RCC 7860 (cell line): Measurements from ENCODE around the gene STC2.

Experiments used
- DNase-seq: peaks from one replicate; pipeline ENCODE4 v3.0.0-alpha.2; 2015; ENCODE audit warnings: low spot score
- FAIRE-seq: peaks from 2 replicates; lab custom pipeline; 2012; peaks lifted over from hg19 to GRCh38; lab: Jason Lieb, UNC

The STC2 gene

DNA sequence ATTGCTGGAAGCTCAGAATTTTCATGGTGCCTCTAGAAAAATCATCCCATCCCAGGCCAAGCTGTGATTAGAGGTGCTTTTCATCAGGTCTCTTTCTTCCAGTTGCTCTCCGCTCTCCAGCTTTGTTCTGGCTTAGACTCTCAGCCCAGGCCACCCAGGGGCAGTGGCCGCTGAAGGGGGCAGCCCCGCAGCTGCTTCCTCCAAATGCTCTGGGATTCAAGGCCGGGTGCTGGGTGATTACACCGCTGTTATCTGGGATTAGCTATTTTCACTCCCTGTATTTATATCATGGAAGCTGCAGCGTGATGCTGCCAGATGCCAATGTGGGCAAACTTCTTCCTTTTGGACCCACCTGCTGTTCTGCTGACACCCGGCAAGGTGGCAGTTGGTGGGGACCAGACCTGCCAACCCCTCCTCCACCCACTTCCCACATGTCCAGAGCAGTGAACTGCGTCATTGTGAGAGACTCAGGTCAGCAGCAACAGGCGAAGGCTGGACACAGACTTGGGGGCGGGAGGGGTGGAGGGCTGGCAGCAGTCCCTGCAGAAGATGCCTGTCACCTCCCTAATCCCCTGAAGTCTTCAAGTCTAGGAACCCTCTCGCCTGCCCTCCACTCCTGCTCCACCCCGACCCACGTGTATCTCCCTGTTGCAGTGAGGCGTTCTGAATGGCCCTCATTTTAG is 59.3 kb downstream of the STC2 start:
- no peak for FAIRE-seq
- DNase-seq: no peak

DNA sequence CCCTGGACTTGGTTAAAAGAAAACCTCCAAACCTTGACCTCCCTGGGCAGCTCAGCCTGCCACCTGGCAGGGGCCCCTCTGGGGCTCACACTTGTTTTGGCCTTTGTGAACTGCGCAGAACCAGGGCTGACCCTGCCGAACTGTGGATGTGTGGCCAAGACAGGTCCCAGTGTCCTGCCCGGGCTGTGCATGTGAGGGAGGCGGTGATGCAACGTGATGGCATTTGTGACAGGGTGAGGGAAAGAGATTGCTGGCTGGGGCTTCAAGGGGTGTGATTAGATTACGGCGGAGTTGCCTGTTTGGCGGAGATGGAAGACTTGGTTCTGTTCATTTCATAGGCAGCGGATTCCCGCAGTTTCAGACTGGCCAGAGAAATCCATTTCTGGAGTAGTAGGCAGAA is 62.8 kb downstream of the STC2 start:
- FAIRE-seq (no peak), DNase-seq (no peak)
